NCI-H510A (cell line): ENCODE results near the gene FMR1.

ENCODE experiments used
- DNase-seq: peaks from one replicate; lab custom pipeline; 2025; lab: John Stamatoyannopoulos, UW

FMR1 gene

GRCh38 chrX:147916375-147916968, 4.8 kb downstream of the FMR1 start:
- no peak for DNase-seq

- DNase-seq: no peak
Observed at GRCh38 chrX:147917700-147918695, 6.3 kb downstream of the FMR1 start.

GRCh38 chrX:147920161-147920666, 8.5 kb downstream of the FMR1 start:
- no peak for DNase-seq

GRCh38 chrX:147923605-147924004, 11.9 kb downstream of the FMR1 start:
- no peak for DNase-seq

- DNase-seq: no peak
Observed at GRCh38 chrX:147927256-147927655, 15.5 kb downstream of the FMR1 start.

- DNase-seq: no peak
Observed at GRCh38 chrX:147933815-147934214, 22.1 kb downstream of the FMR1 start.

- no peak for DNase-seq
Observed at GRCh38 chrX:147935156-147935758, 23.5 kb downstream of the FMR1 start.

- no peak for DNase-seq
Observed at GRCh38 chrX:147945286-147945685, 33.6 kb downstream of the FMR1 start.

GRCh38 chrX:147948531-147948930, 36.8 kb downstream of the FMR1 start:
- no peak for DNase-seq

GRCh38 chrX:147950352-147950751, 38.6 kb downstream of the FMR1 start:
- no peak for DNase-seq

GRCh38 chrX:147953976-147954375, 42.3 kb downstream of the FMR1 start:
- DNase-seq: no peak

GRCh38 chrX:147957291-147957690, 45.6 kb downstream of the FMR1 start:
- DNase-seq: no peak

- no peak for DNase-seq
Observed at GRCh38 chrX:147958291-147958690, 46.6 kb downstream of the FMR1 start.

GRCh38 chrX:147960722-147961121, 49.0 kb downstream of the FMR1 start:
- no peak for DNase-seq

- DNase-seq: no peak
Observed at GRCh38 chrX:147962476-147962875, 50.8 kb downstream of the FMR1 start.

- no peak for DNase-seq
Observed at GRCh38 chrX:147978931-147979330, 67.2 kb downstream of the FMR1 start.

GRCh38 chrX:147981038-147981752, 69.5 kb downstream of the FMR1 start, which contains the start of gene FMR1NB:
Gene FMR1NB (plus strand): TSS chrX:147981337. CDS start chrX:147981403, 66 bp downstream.
- no peak for DNase-seq
